WTC11 (cell line): Measurements from ENCODE around the gene P3H3. TPM values are rescaled to one million over a fixed set of nuclear protein-coding genes. Genes with fewer than 3 reads are reported as not detected.

Experiments
- ATAC-seq: fragments of 200-7000 bp; cut with Tn5 transposase; 2 replicates; pipeline ENCODE4 v1.10.0; 2021; ENCODE audit warnings: mild to moderate bottlenecking, moderate library complexity
- CTCF ChIA-PET: fragments of 300-600 bp; sonication (Branson Sonifier 250); formaldehyde crosslinking; loops from one replicate; lab custom pipeline; 2021; ENCODE audit warnings: antibody characterized with exemption; lab: Charles Lee
- POLR2A ChIA-PET: fragments of 350-600 bp; sonication (Branson Sonifier 250); formaldehyde crosslinking; loops from one replicate; lab custom pipeline; 2021; ENCODE audit warnings: antibody characterized with exemption; lab: Charles Lee
- DNase-seq: peaks from one replicate; pipeline ENCODE4 v3.0.0; 2021; ENCODE audit warnings: low spot score
- H3K27ac Mint-ChIP-seq: 2 replicates; pipeline ENCODE4 v1.8.0; 2021; ENCODE audit warnings: mixed read lengths
- H3K27me3 Mint-ChIP-seq: 2 replicates; pipeline ENCODE4 v1.8.0; 2021; ENCODE audit warnings: low read depth, mild to moderate bottlenecking, moderate library complexity, mixed read lengths
- H3K36me3 Mint-ChIP-seq: 2 replicates; pipeline ENCODE4 v1.8.0; 2021; ENCODE audit warnings: mixed read lengths
- H3K4me1 Mint-ChIP-seq: 2 replicates; pipeline ENCODE4 v1.8.0; 2022; ENCODE audit warnings: mixed read lengths
- H3K4me3 Mint-ChIP-seq: 2 replicates; pipeline ENCODE4 v1.8.0; 2021; ENCODE audit warnings: mild to moderate bottlenecking, moderate library complexity, mixed read lengths
- H3K9me3 Mint-ChIP-seq: 2 replicates; pipeline ENCODE4 v1.8.0; 2021; ENCODE audit warnings: mixed read lengths
- CREM ChIP-seq: sonication (generic); formaldehyde crosslinking; IDR thresholded peaks from 2 replicates; pipeline ENCODE4 v1.8.1; 2022; ENCODE audit warnings: mild to moderate bottlenecking, missing genetic modification reagents, moderate library complexity
- E2F4 ChIP-seq: sonication (generic); formaldehyde crosslinking; IDR thresholded peaks from 2 replicates; pipeline ENCODE4 v1.8.1; 2022; ENCODE audit warnings: low read depth, mild to moderate bottlenecking, moderate library complexity, missing genetic modification reagents, borderline replicate concordance
- E2F5 ChIP-seq: sonication (generic); formaldehyde crosslinking; IDR thresholded peaks from 2 replicates; pipeline ENCODE4 v1.8.1; 2022; ENCODE audit warnings: mild to moderate bottlenecking, moderate library complexity, missing genetic modification reagents
- ERG ChIP-seq: fragments of 250-450 bp; sonication (Bioruptor Pico); IDR thresholded peaks from 2 replicates; pipeline ENCODE4 v1.8.0; 2021; ENCODE audit warnings: mild to moderate bottlenecking
- ETV6 ChIP-seq: sonication (generic); formaldehyde crosslinking; IDR thresholded peaks from 2 replicates; pipeline ENCODE4 v1.8.1; 2022; ENCODE audit warnings: mild to moderate bottlenecking, missing genetic modification reagents
- FOXK1 ChIP-seq: sonication (generic); formaldehyde crosslinking; IDR thresholded peaks from 2 replicates; pipeline ENCODE4 v1.8.0; 2022; ENCODE audit warnings: mild to moderate bottlenecking, moderate library complexity, missing genetic modification reagents
- GABPB1 ChIP-seq: sonication (generic); formaldehyde crosslinking; IDR thresholded peaks from 2 replicates; pipeline ENCODE4 v1.8.1; 2023; ENCODE audit warnings: mild to moderate bottlenecking, missing genetic modification reagents
- GRHL2 ChIP-seq: fragments of 250-450 bp; sonication (Bioruptor Pico); IDR thresholded peaks from 2 replicates; pipeline ENCODE4 v1.8.0; 2022; ENCODE audit warnings: mild to moderate bottlenecking, moderate library complexity; ENCODE audit not compliant: insufficient replicate concordance, severe bottlenecking
- KAT7 ChIP-seq: sonication (generic); formaldehyde crosslinking; IDR thresholded peaks from 2 replicates; pipeline ENCODE4 v1.8.1; 2023; ENCODE audit warnings: missing genetic modification reagents, mild to moderate bottlenecking, borderline replicate concordance
- MAX ChIP-seq: sonication (generic); formaldehyde crosslinking; IDR thresholded peaks from 2 replicates; pipeline ENCODE4 v1.8.0; 2022; ENCODE audit warnings: mild to moderate bottlenecking, missing genetic modification reagents
- MYBL2 ChIP-seq: sonication (generic); formaldehyde crosslinking; IDR thresholded peaks from 2 replicates; pipeline ENCODE4 v1.8.1; 2023; ENCODE audit warnings: mild to moderate bottlenecking, moderate library complexity, missing genetic modification reagents
- NFYB ChIP-seq: sonication (generic); formaldehyde crosslinking; conservative IDR thresholded peaks from 2 replicates; pipeline ENCODE4 v1.8.0; 2022; ENCODE audit warnings: low read depth, missing genetic modification reagents
- TCF7 ChIP-seq: sonication (generic); formaldehyde crosslinking; IDR thresholded peaks from 2 replicates; pipeline ENCODE4 v1.8.0; 2022; ENCODE audit warnings: mild to moderate bottlenecking, low read depth, missing genetic modification reagents, moderate library complexity
- USF1 ChIP-seq: sonication (generic); formaldehyde crosslinking; IDR thresholded peaks from 2 replicates; pipeline ENCODE4 v1.8.0; 2022; ENCODE audit warnings: mild to moderate bottlenecking, missing genetic modification reagents
- ZNF121 ChIP-seq: sonication (generic); formaldehyde crosslinking; IDR thresholded peaks from 2 replicates; pipeline ENCODE4 v1.8.0; 2023; ENCODE audit warnings: missing genetic modification reagents
- ZNF281 ChIP-seq: sonication (generic); formaldehyde crosslinking; IDR thresholded peaks from 2 replicates; pipeline ENCODE4 v1.8.0; 2023; ENCODE audit warnings: mild to moderate bottlenecking, missing genetic modification reagents
- ZNF532 ChIP-seq: fragments of 250-450 bp; sonication (Bioruptor Pico); IDR thresholded peaks from 2 replicates; pipeline ENCODE4 v1.9.0; 2021; ENCODE audit warnings: mild to moderate bottlenecking, borderline replicate concordance
- total RNA-seq: library from RNA; stranded (reverse); gene quantifications from 3 replicates; pipeline ENCODE4 v1.2.3, GENCODE V29; 2021

P3H3 gene
- total RNA-seq, 1 experiment from 2014 or later: 50.7 TPM

- H3K4me3 Mint-ChIP-seq: peak overlapping the region; percentile 95
- DNase-seq: no peak
- ChIA-PET POLR2A (interaction anchor here (0.6 to 3.0 kb wide), 14 partner anchors 11 to 1143 kb away, joined by 3 to 33 read pairs (median 5); partner anchors contain the start of genes C12orf57, COPS7A, MLF2 and RNU7-1), CTCF (interaction anchor here (0.6 to 6.0 kb wide), 16 partner anchors 16 to 313 kb away, joined by 3 to 181 read pairs (median 10); partner anchors contain the start of genes C12orf57, COPS7A, MLF2 and PTMS)
- no peaks in the 10 kb centered on the region for H3K27me3 Mint-ChIP-seq
- no peak for ATAC-seq
- H3K27ac Mint-ChIP-seq: peak overlapping the region; percentile 20; the same call in 1 of the 2 replicates
- TF ChIP-seq ERG (CRISPR knock-in tag) (no peak), GRHL2 (no peak), KAT7 (CRISPR knock-in tag) (no peak)
- H3K9me3 Mint-ChIP-seq: no peaks in the 10 kb centered on the region
- H3K4me1 Mint-ChIP-seq: peaks cover 19% of the 10 kb centered on the region
- H3K36me3 Mint-ChIP-seq: peaks cover 37% of the 10 kb centered on the region
Measured at GRCh38 chr12:6850796-6851152, 22.6 kb downstream of the P3H3 start.

GRCh38 chr12:6851153-6851920 is 23.1 kb downstream of the P3H3 start, which contains the start of gene CDCA3:
CDCA3 (minus strand) TSS chr12:6851286; CDS start chr12:6850952, 334 bp downstream.
- Mint-ChIP-seq H3K27me3 (no peaks in the 10 kb centered on the region), H3K9me3 (no peaks in the 10 kb centered on the region), H3K4me1 (peaks cover 19% of the 10 kb centered on the region), H3K4me3 (peak within 1 kb of the TSS; percentile 95), H3K27ac (peak within 1 kb of the TSS; percentile 100), H3K36me3 (peaks cover 35% of the 10 kb centered on the region)
- ATAC-seq (peak; percentile 70), DNase-seq (peak; percentile 97)
- CTCF ChIA-PET: interaction anchor here (0.6 to 6.0 kb wide), 27 partner anchors 10 to 314 kb away, joined by 3 to 181 read pairs (median 8); partner anchors contain the start of genes C12orf57, C1RL, COPS7A and GNB3
- POLR2A ChIA-PET: interaction anchor here (0.5 to 3.0 kb wide), 19 partner anchors 12 to 1143 kb away, joined by 3 to 33 read pairs (median 6); partner anchors contain the start of genes C12orf57, CD4, COPS7A and MLF2
- 0 out of 2 replicates have a peak, but pooled peaks have one; percentile 47 for TF ChIP-seq ETV6
- TF ChIP-seq USF1 (CRISPR knock-in tag): 0 out of 2 replicates have a peak, but pooled peaks have one; percentile 31
- TF ChIP-seq GABPB1: peak; percentile 69; the same call in 1 of the 2 replicates
- TF ChIP-seq ERG (CRISPR knock-in tag): 0 out of 2 replicates have a peak, but pooled peaks have one; percentile 14
- no peak for TF ChIP-seq ZNF281 (CRISPR knock-in tag)
- TF ChIP-seq CREM (CRISPR knock-in tag): peak; percentile 41; the same call in 1 of the 2 replicates
- TF ChIP-seq ZNF532 (CRISPR knock-in tag): 0 out of 2 replicates have a peak, but pooled peaks have one; percentile 7
- TF ChIP-seq MYBL2 (CRISPR knock-in tag): peak; percentile 97
- TF ChIP-seq ZNF121 (CRISPR knock-in tag): no peak
- TF ChIP-seq E2F5 (CRISPR knock-in tag): peak; percentile 98
- no peak; the same call in 1 of the 2 replicates for TF ChIP-seq FOXK1 (CRISPR knock-in tag)
- TF ChIP-seq E2F4 (CRISPR knock-in tag): peak; percentile 100
- no peak for TF ChIP-seq TCF7
- peak; percentile 50; the same call in 1 of the 2 replicates for TF ChIP-seq MAX (CRISPR knock-in tag)
- TF ChIP-seq NFYB: peak; percentile 96
